ENCODE data around the gene TMEM207.

DNA sequence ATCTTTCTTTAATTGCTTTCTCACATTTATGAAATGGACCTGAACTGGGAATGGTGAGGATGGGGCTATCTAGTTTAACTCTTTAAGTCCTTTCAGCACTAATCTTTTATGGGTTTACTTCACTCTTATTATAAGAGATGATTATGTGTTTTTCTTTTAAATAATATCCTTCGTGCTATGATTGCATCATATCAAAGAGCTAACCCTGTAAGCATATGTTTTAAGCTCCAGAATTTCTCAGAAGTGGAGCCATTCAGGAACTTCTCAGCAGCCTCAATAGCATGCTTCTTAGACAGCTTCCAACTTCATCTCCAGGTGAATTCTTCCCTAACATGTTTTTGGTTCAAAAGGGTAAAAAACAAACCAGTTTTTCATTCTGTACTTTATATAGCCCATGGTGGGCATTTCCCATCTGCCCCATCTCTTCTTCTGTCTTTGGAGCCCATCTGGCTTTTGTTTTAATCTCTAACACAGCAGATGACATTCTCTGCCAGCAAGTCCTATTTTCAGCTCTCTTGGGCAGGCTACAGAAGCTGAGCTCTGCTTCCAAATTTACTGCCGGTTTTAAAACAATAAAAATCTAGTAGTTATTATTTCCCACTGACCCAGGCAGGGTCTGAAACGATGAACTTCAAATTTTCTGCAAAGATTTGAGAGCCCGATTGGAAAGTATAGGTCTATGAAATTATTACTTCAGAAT is 37.4 kb upstream of the TMEM207 start:
- TF ChIP-seq, protein P1, sequence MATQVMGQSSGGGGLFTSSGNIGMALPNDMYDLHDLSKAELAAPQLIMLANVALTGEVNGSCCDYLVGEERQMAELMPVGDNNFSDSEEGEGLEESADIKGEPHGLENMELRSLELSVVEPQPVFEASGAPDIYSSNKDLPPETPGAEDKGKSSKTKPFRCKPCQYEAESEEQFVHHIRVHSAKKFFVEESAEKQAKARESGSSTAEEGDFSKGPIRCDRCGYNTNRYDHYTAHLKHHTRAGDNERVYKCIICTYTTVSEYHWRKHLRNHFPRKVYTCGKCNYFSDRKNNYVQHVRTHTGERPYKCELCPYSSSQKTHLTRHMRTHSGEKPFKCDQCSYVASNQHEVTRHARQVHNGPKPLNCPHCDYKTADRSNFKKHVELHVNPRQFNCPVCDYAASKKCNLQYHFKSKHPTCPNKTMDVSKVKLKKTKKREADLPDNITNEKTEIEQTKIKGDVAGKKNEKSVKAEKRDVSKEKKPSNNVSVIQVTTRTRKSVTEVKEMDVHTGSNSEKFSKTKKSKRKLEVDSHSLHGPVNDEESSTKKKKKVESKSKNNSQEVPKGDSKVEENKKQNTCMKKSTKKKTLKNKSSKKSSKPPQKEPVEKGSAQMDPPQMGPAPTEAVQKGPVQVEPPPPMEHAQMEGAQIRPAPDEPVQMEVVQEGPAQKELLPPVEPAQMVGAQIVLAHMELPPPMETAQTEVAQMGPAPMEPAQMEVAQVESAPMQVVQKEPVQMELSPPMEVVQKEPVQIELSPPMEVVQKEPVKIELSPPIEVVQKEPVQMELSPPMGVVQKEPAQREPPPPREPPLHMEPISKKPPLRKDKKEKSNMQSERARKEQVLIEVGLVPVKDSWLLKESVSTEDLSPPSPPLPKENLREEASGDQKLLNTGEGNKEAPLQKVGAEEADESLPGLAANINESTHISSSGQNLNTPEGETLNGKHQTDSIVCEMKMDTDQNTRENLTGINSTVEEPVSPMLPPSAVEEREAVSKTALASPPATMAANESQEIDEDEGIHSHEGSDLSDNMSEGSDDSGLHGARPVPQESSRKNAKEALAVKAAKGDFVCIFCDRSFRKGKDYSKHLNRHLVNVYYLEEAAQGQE (IDR thresholded peaks at IDR 0.05; ENCODE audit: low read depth, low read length), result no peak
- TF ChIP-seq, protein P2, sequence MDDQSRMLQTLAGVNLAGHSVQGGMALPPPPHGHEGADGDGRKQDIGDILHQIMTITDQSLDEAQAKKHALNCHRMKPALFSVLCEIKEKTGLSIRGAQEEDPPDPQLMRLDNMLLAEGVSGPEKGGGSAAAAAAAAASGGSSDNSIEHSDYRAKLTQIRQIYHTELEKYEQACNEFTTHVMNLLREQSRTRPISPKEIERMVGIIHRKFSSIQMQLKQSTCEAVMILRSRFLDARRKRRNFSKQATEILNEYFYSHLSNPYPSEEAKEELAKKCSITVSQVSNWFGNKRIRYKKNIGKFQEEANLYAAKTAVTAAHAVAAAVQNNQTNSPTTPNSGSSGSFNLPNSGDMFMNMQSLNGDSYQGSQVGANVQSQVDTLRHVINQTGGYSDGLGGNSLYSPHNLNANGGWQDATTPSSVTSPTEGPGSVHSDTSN (IDR thresholded peaks at IDR 0.05), result no peak

Measured in SK-N-SH (cell line).